HCT116 (cell line): ENCODE results near the gene PCDH18. TPM values are rescaled to one million over a fixed set of nuclear protein-coding genes. Genes with fewer than 3 reads are reported as not detected.

ENCODE experiments used
- ATAC-seq: fragments of 200-7000 bp; cut with Tn5 transposase; 2 replicates; pipeline ENCODE4 v1.9.1; 2020; ENCODE audit warnings: mild to moderate bottlenecking, moderate library complexity
- BruUV-seq: library from RNA; stranded (reverse); fragments of 400-500 nt; replicated peaks from 2 replicates; lab custom pipeline; 2021; lab: Mats Ljungman, UMichigan
- CTCF ChIA-PET: fragments of 300-600 bp; sonication (Branson Sonifier 250); formaldehyde crosslinking; loops from one replicate; lab custom pipeline; 2021; ENCODE audit warnings: antibody characterized with exemption; lab: Charles Lee
- POLR2A ChIA-PET: fragments of 300-600, 350-600 bp; sonication (Branson Sonifier 250); formaldehyde crosslinking; loops from one replicate; lab custom pipeline; 2021; ENCODE audit warnings: antibody characterized with exemption; lab: Charles Lee
- RAD21 ChIA-PET, 2 experiments: fragments of 300-600 bp; sonication (Branson Sonifier 250); formaldehyde crosslinking; loops; one replicate each; lab custom pipeline; 2023; ENCODE audit warnings: low total read pairs in 2 of 2; ENCODE audit not compliant: uncharacterized antibody in 2 of 2, unreplicated experiment in 2 of 2, low non-redundant PET in 1 of 2; lab: Charles Lee
- DNase-seq: peaks from one replicate; pipeline ENCODE4 v3.0.0-alpha.2; 2010; ENCODE audit warnings: low read depth, low spot score
- H2AFZ ChIP-seq: fragments of 200-600 bp; shearing (Covaris generic), sonication (generic); 2 replicates; pipeline ENCODE4 v1.6.1; 2017; ENCODE audit warnings: low read depth, mixed run types, mixed read lengths, antibody characterized with exemption, low read length; ENCODE audit not compliant: poor library complexity, severe bottlenecking
- H3K27ac ChIP-seq: 2 replicates; pipeline ENCODE4 v1.5.1; 2012; ENCODE audit warnings: low read depth, low read length
- H3K27me3 ChIP-seq: fragments of 200-600 bp; sonication (generic); 2 replicates; pipeline ENCODE4 v1.6.1; 2016; ENCODE audit warnings: mixed run types, low read length, mixed read lengths; ENCODE audit not compliant: insufficient read depth
- H3K36me3 ChIP-seq, 2 experiments: fragments of 200-500 bp in 1 of 2; fragments of 200-600 bp in 1 of 2; sonication (Bioruptor generic) in 1 of 2; sonication (generic) in 1 of 2; 2 replicates each; pipeline versions ENCODE4 v1.5.1 to v1.6.1; 2014 to 2016; ENCODE audit warnings: low read length in 2 of 2, inconsistent platforms in 1 of 2, mixed read lengths in 1 of 2, mixed run types in 1 of 2; ENCODE audit not compliant: insufficient read depth in 2 of 2, control insufficient read depth in 1 of 2
- H3K4me1 ChIP-seq, 2 experiments: fragments of 200-600 bp in 1 of 2; sonication (generic) in 1 of 2; 2 replicates each; pipeline versions ENCODE4 v1.5.1 to v1.6.1; 2012 to 2017; ENCODE audit warnings: low read length in 2 of 2, inconsistent platforms in 1 of 2, mild to moderate bottlenecking in 1 of 2, mixed read lengths in 1 of 2, mixed run types in 1 of 2, moderate library complexity in 1 of 2; ENCODE audit not compliant: insufficient read depth in 2 of 2, control insufficient read depth in 1 of 2
- H3K4me2 ChIP-seq: fragments of 200-600 bp; sonication (generic); 2 replicates; pipeline ENCODE4 v1.6.1; 2017; ENCODE audit warnings: mixed run types, low read length, mixed read lengths
- H3K4me3 ChIP-seq, 2 experiments: fragments of 200-600 bp in 1 of 2; sonication (generic) in 1 of 2; replicated peaks in 1 of 2; 2 replicates each; pipeline ENCODE4 v1.5.1; 2011 to 2016; ENCODE audit warnings: low read length in 2 of 2, control low read depth in 1 of 2, low read depth in 1 of 2, mild to moderate bottlenecking in 1 of 2, mixed read lengths in 1 of 2, mixed run types in 1 of 2
- H3K79me2 ChIP-seq: fragments of 200-600 bp; sonication (generic); 2 replicates; pipeline ENCODE4 v1.6.1; 2017; ENCODE audit warnings: mild to moderate bottlenecking, mixed run types, low read length, moderate library complexity, mixed read lengths; ENCODE audit not compliant: insufficient read depth
- H3K9ac ChIP-seq: fragments of 200-600 bp; sonication (generic); 2 replicates; pipeline ENCODE4 v1.6.1; 2016; ENCODE audit warnings: low read length, mixed read lengths
- H3K9me2 ChIP-seq: fragments of 200-600 bp; sonication (generic), shearing (Covaris generic); 2 replicates; pipeline ENCODE4 v1.6.1; 2017; ENCODE audit warnings: mixed run types, mild to moderate bottlenecking, moderate library complexity; ENCODE audit not compliant: insufficient read depth
- H3K9me3 ChIP-seq, 2 experiments: fragments of 200-500 bp in 1 of 2; fragments of 200-600 bp in 1 of 2; sonication (Bioruptor generic) in 1 of 2; sonication (generic) in 1 of 2; 2 replicates each; pipeline ENCODE4 v1.6.1; 2014 to 2017; ENCODE audit warnings: low read length in 2 of 2, mixed read lengths in 2 of 2, inconsistent platforms in 1 of 2, low read depth in 1 of 2, mild to moderate bottlenecking in 1 of 2, mixed run types in 1 of 2, moderate library complexity in 1 of 2; ENCODE audit not compliant: control insufficient read depth in 1 of 2, insufficient read depth in 1 of 2
- H4K20me1 ChIP-seq: fragments of 200-600 bp; sonication (generic), shearing (Covaris generic); 2 replicates; pipeline ENCODE4 v1.6.1; 2017; ENCODE audit warnings: mixed run types, mild to moderate bottlenecking, moderate library complexity; ENCODE audit not compliant: insufficient read depth
- EGR1 ChIP-seq: IDR thresholded peaks from 2 replicates; pipeline ENCODE4 v1.6.1; 2012; ENCODE audit warnings: low read depth
- ELF1 ChIP-seq: IDR thresholded peaks from 2 replicates; pipeline ENCODE4 v1.6.1; 2012; ENCODE audit warnings: low read depth, borderline replicate concordance
- EZH2 ChIP-seq: fragments of 200-600 bp; sonication (generic); IDR thresholded peaks from 2 replicates; pipeline ENCODE4 v1.6.1; 2017; ENCODE audit warnings: antibody characterized with exemption, mixed run types
- EZH2phosphoT487 ChIP-seq: fragments of 200-600 bp; IDR thresholded peaks from 2 replicates; pipeline ENCODE4 v1.6.1; 2018; ENCODE audit warnings: antibody characterized with exemption, borderline replicate concordance
- FOSL1 ChIP-seq: IDR thresholded peaks from 2 replicates; pipeline ENCODE4 v1.6.1; 2012; ENCODE audit warnings: low read depth
- MAX ChIP-seq: IDR thresholded peaks from 2 replicates; pipeline ENCODE4 v1.6.1; 2012
- POLR2AphosphoS5 ChIP-seq: IDR thresholded peaks from 2 replicates; pipeline ENCODE4 v1.6.1; 2011; ENCODE audit warnings: mild to moderate bottlenecking, low read depth, low read length, moderate library complexity
- SIN3A ChIP-seq: IDR thresholded peaks from 2 replicates; pipeline ENCODE4 v1.6.1; 2012; ENCODE audit warnings: low read depth
- SRF ChIP-seq: IDR thresholded peaks from 2 replicates; pipeline ENCODE4 v1.6.1; 2012; ENCODE audit warnings: low read depth
- TCF7L2 ChIP-seq: IDR thresholded peaks from 2 replicates; pipeline ENCODE4 v1.7.0; 2011; ENCODE audit warnings: borderline replicate concordance, inconsistent platforms; ENCODE audit not compliant: insufficient read depth, insufficient read length; ENCODE audit errors: extremely low read depth
- YY1 ChIP-seq: IDR thresholded peaks from 2 replicates; pipeline ENCODE4 v1.6.1; 2011; ENCODE audit warnings: low read length, low read depth, moderate library complexity, mild to moderate bottlenecking; ENCODE audit not compliant: insufficient replicate concordance; ENCODE audit errors: extremely low read depth
- ZBTB33 ChIP-seq: IDR thresholded peaks from 2 replicates; pipeline ENCODE4 v1.6.1; 2011; ENCODE audit warnings: mild to moderate bottlenecking, low read length, moderate library complexity; ENCODE audit not compliant: insufficient replicate concordance; ENCODE audit errors: extremely low read depth
- ZFX ChIP-seq: fragments of 450-650 bp; IDR thresholded peaks from 2 replicates; pipeline ENCODE4 v1.6.1; 2017
- ZNF274 ChIP-seq: fragments of 200-500 bp; sonication (Bioruptor generic); IDR thresholded peaks from 2 replicates; pipeline ENCODE4 v1.6.1; 2014; ENCODE audit warnings: mild to moderate bottlenecking, low read depth, low read length, inconsistent platforms
- intact Hi-C: fragments of 100-400 bp; cut with micrococcal nuclease; formaldehyde crosslinking; loops from 2 replicates; pipeline ENCODE4 v1.10.0; 2022
- total RNA-seq: library from RNA; stranded (reverse); gene quantifications from one replicate; pipeline ENCODE4 v1.2.1, GENCODE V29; 2021; ENCODE audit not compliant: unreplicated experiment

The PCDH18 gene
- total RNA-seq, 1 experiment from 2014 or later = 0.17 TPM

GRCh38 chr4:137572647-137573046 is 40.4 kb upstream of the PCDH18 start:
- intact Hi-C loops = no loop called here
- ChIA-PET POLR2A (no interaction called here), CTCF (no interaction called here), RAD21 (no interaction called here)
- no peaks in the 10 kb centered on the region for H3K27me3 ChIP-seq
- no peaks in the 10 kb centered on the region for H3K9me3 ChIP-seq
- ATAC-seq (no peak), DNase-seq (no peak)
- no peak overlapping the region for H3K4me2 ChIP-seq
- no peaks in the 10 kb centered on the region for H3K36me3 ChIP-seq
- BruUV-seq = no TSS peak
- H2AFZ ChIP-seq = no peak overlapping the region
- no peaks in the 10 kb centered on the region for H3K4me1 ChIP-seq
- no peaks in the 10 kb centered on the region for H3K79me2 ChIP-seq
- no peaks in the 10 kb centered on the region for H4K20me1 ChIP-seq
- H3K9me2 ChIP-seq = no peaks in the 10 kb centered on the region
- no peak overlapping the region for H3K4me3 ChIP-seq
- no peak overlapping the region for H3K9ac ChIP-seq
- TF ChIP-seq EZH2 (no peak), SIN3A (no peak), EGR1 (no peak), SRF (no peak), ZNF274 (no peak), ZBTB33 (no peak), YY1 (no peak), FOSL1 (no peak), MAX (no peak), TCF7L2 (no peak), ELF1 (no peak), POLR2AphosphoS5 (no peak), ZFX (no peak), EZH2phosphoT487 (no peak)
- no peak overlapping the region for H3K27ac ChIP-seq
